ENCODE measurements around the gene UQCC5.
A peak's percentile ranks its signal among the peaks of the same experiment; 100 is the strongest.

Gene UQCC5

GRCh38 chr3:52536369-52537164, at the start of gene UQCC5:
TSS of gene UQCC5 (plus strand) at chr3:52536605. CDS start at chr3:52536756, 151 bp downstream.
- DNase-seq (ENCODE audit: low spot score): peak; percentile 99

- no peak for DNase-seq (ENCODE audit: low spot score)
Measured at GRCh38 chr3:52487050-52487787, 49.2 kb upstream of the UQCC5 start.

GRCh38 chr3:52487788-52488691, 48.4 kb upstream of the UQCC5 start:
- DNase-seq (ENCODE audit: low spot score): no peak

GRCh38 chr3:52488746-52489145, 47.7 kb upstream of the UQCC5 start:
- no peak for DNase-seq (ENCODE audit: low spot score)

GRCh38 chr3:52489453-52489852, 47.0 kb upstream of the UQCC5 start:
- DNase-seq (ENCODE audit: low spot score): no peak

- no peak for DNase-seq (ENCODE audit: low spot score)
Measured at GRCh38 chr3:52490035-52490938, 46.1 kb upstream of the UQCC5 start.

- peak; percentile 56 for DNase-seq (ENCODE audit: low spot score)
Measured at GRCh38 chr3:52490939-52491526, 45.4 kb upstream of the UQCC5 start.

- DNase-seq (ENCODE audit: low spot score): no peak
Measured at GRCh38 chr3:52492059-52492458, 44.3 kb upstream of the UQCC5 start.

GRCh38 chr3:52493232-52494017, 43.0 kb upstream of the UQCC5 start:
- DNase-seq (ENCODE audit: low spot score): no peak

GRCh38 chr3:52494445-52494844, 42.0 kb upstream of the UQCC5 start:
- no peak for DNase-seq (ENCODE audit: low spot score)

GRCh38 chr3:52494886-52495495, 41.4 kb upstream of the UQCC5 start, which contains the start of gene STAB1:
TSS of gene STAB1 (plus strand) at chr3:52495338. CDS start at chr3:52495414, 76 bp downstream.
- DNase-seq (ENCODE audit: low spot score): no peak

- DNase-seq (ENCODE audit: low spot score): no peak
Measured at GRCh38 chr3:52495777-52496602, 40.4 kb upstream of the UQCC5 start.

GRCh38 chr3:52498137-52499054, 38.0 kb upstream of the UQCC5 start:
- DNase-seq (ENCODE audit: low spot score): peak; percentile 83

GRCh38 chr3:52501046-52501445, 35.4 kb upstream of the UQCC5 start:
- DNase-seq (ENCODE audit: low spot score): no peak

GRCh38 chr3:52502001-52502400, 34.4 kb upstream of the UQCC5 start:
- DNase-seq (ENCODE audit: low spot score): no peak

GRCh38 chr3:52502808-52503350, 33.5 kb upstream of the UQCC5 start:
- DNase-seq (ENCODE audit: low spot score): no peak

- DNase-seq (ENCODE audit: low spot score): no peak
Measured at GRCh38 chr3:52503788-52504424, 32.5 kb upstream of the UQCC5 start.
